ENCODE measurements around the gene PLCB1.
"Not testable (repeated sequence)": the region's sequence is repeated elsewhere in the genome, so short reads cannot be mapped to it uniquely, and the experiment has no call there.

PLCB1 gene

DNA sequence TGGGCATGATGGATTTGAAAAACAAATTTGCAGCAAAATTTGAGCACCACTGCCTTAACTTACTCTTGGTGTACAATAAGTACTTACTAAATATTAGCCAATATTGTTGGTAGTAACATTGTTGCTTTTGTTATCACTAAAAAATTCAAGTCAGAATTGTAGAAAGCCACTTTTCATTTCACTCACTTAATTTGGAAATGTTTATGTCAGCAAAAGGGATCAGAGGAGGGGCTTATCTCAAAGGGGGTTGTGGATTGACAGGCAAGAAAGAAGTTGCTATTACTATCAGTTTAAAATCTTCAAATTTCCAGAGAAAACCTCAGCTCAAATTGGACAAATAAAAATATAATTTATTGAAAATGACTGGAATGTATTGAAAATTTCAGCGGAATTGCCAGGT lies 241.5 kb downstream of the PLCB1 start:
- Histone ChIP-seq H3K4me1 (ENCODE audit: control insufficient read depth, low read length) (no peaks in the 10 kb centered on the region), H3K27me3 (ENCODE audit: control insufficient read depth, low read length) (no peaks in the 10 kb centered on the region), H3K27ac (ENCODE audit: low read depth, low read length) (no peak overlapping the region), H3K79me2 (ENCODE audit: control insufficient read depth, low read length) (no peaks in the 10 kb centered on the region), H3F3A (ENCODE audit: control insufficient read depth, insufficient read depth) (no peaks in the 10 kb centered on the region), H3K9me3 (ENCODE audit: control insufficient read depth, insufficient read depth, low read length) (no peaks in the 10 kb centered on the region), H3K36me3 (ENCODE audit: control insufficient read depth, low read length) (no peaks in the 10 kb centered on the region), H3K4me3 (ENCODE audit: low read length) (no peak overlapping the region), H3K9me2 (replicated peaks; ENCODE audit: control insufficient read depth, low read length) (no peaks in the 10 kb centered on the region), H3K4me2 (ENCODE audit: low read length) (no peak overlapping the region), H4K20me1 (ENCODE audit: control insufficient read depth, insufficient read depth, low read depth, low read length) (no peaks in the 10 kb centered on the region)
- TF ChIP-seq EZH2phosphoT487 (IDR thresholded peaks at IDR 0.05; ENCODE audit: borderline replicate concordance, low read length) (no peak), CTCF (IDR thresholded peaks at IDR 0.05; ENCODE audit: low read depth, low read length, poor library complexity, severe bottlenecking) (no peak)

- TF ChIP-seq EZH2phosphoT487 (IDR thresholded peaks at IDR 0.05; ENCODE audit: borderline replicate concordance, low read length) (no peak), CTCF (IDR thresholded peaks at IDR 0.05; ENCODE audit: low read depth, low read length, poor library complexity, severe bottlenecking) (no peak)
- H4K20me1 ChIP-seq (ENCODE audit: control insufficient read depth, insufficient read depth, low read depth, low read length): no peaks in the 10 kb centered on the region
- H3K9me2 ChIP-seq (replicated peaks; ENCODE audit: control insufficient read depth, low read length): no peaks in the 10 kb centered on the region
- H3K4me3 ChIP-seq (ENCODE audit: low read length): no peak overlapping the region
- no peaks in the 10 kb centered on the region for H3K4me1 ChIP-seq (ENCODE audit: control insufficient read depth, low read length)
- no peaks in the 10 kb centered on the region for H3K36me3 ChIP-seq (ENCODE audit: control insufficient read depth, low read length)
- no peaks in the 10 kb centered on the region for H3K9me3 ChIP-seq (ENCODE audit: control insufficient read depth, insufficient read depth, low read length)
- no peaks in the 10 kb centered on the region for H3K27me3 ChIP-seq (ENCODE audit: control insufficient read depth, low read length)
- no peak overlapping the region for H3K27ac ChIP-seq (ENCODE audit: low read depth, low read length)
- H3K79me2 ChIP-seq (ENCODE audit: control insufficient read depth, low read length): no peaks in the 10 kb centered on the region
- no peaks in the 10 kb centered on the region for H3F3A ChIP-seq (ENCODE audit: control insufficient read depth, insufficient read depth)
- no peak overlapping the region for H3K4me2 ChIP-seq (ENCODE audit: low read length)
These were observed 243.8 kb downstream of the PLCB1 start for GRCh38 chr20:8375898-8376297.

GRCh38 chr20:8376940-8377339 lies 244.9 kb downstream of the PLCB1 start:
- H3K79me2 ChIP-seq (ENCODE audit: control insufficient read depth, low read length): no peaks in the 10 kb centered on the region
- H3K27me3 ChIP-seq (ENCODE audit: control insufficient read depth, low read length): no peaks in the 10 kb centered on the region
- no peaks in the 10 kb centered on the region for H3F3A ChIP-seq (ENCODE audit: control insufficient read depth, insufficient read depth)
- no peak overlapping the region for H3K27ac ChIP-seq (ENCODE audit: low read depth, low read length)
- TF ChIP-seq EZH2phosphoT487 (IDR thresholded peaks at IDR 0.05; ENCODE audit: borderline replicate concordance, low read length) (no peak), CTCF (IDR thresholded peaks at IDR 0.05; ENCODE audit: low read depth, low read length, poor library complexity, severe bottlenecking) (no peak)
- H3K9me3 ChIP-seq (ENCODE audit: control insufficient read depth, insufficient read depth, low read length): no peaks in the 10 kb centered on the region
- H4K20me1 ChIP-seq (ENCODE audit: control insufficient read depth, insufficient read depth, low read depth, low read length): no peaks in the 10 kb centered on the region
- H3K36me3 ChIP-seq (ENCODE audit: control insufficient read depth, low read length): no peaks in the 10 kb centered on the region
- H3K4me1 ChIP-seq (ENCODE audit: control insufficient read depth, low read length): no peaks in the 10 kb centered on the region
- H3K4me2 ChIP-seq (ENCODE audit: low read length): no peak overlapping the region
- no peaks in the 10 kb centered on the region for H3K9me2 ChIP-seq (replicated peaks; ENCODE audit: control insufficient read depth, low read length)
- no peak overlapping the region for H3K4me3 ChIP-seq (ENCODE audit: low read length)

GRCh38 chr20:8379125-8379524 lies 247.1 kb downstream of the PLCB1 start:
- not testable (repeated sequence) for H3K9me2 ChIP-seq (replicated peaks; ENCODE audit: control insufficient read depth, low read length); H3K4me1 ChIP-seq (ENCODE audit: control insufficient read depth, low read length); H3K4me2 ChIP-seq (ENCODE audit: low read length); H3K79me2 ChIP-seq (ENCODE audit: control insufficient read depth, low read length); H3K4me3 ChIP-seq (ENCODE audit: low read length); H4K20me1 ChIP-seq (ENCODE audit: control insufficient read depth, insufficient read depth, low read depth, low read length); H3K36me3 ChIP-seq (ENCODE audit: control insufficient read depth, low read length); H3K27me3 ChIP-seq (ENCODE audit: control insufficient read depth, low read length); H3K9me3 ChIP-seq (ENCODE audit: control insufficient read depth, insufficient read depth, low read length); H3K27ac ChIP-seq (ENCODE audit: low read depth, low read length); H3F3A ChIP-seq (ENCODE audit: control insufficient read depth, insufficient read depth)
